Naive thymus-derived CD4-positive, alpha-beta T cell (primary cell): ENCODE measurements around the gene GADD45B. TPM values are rescaled to one million over a fixed set of nuclear protein-coding genes. Genes with fewer than 3 reads are reported as not detected.
A peak's percentile ranks its signal among the peaks of the same experiment; 100 is the strongest.
"Not testable (repeated sequence)": the region's sequence is repeated elsewhere in the genome, so short reads cannot be mapped to it uniquely, and the experiment has no call there.

ENCODE experiments used
- ATAC-seq: fragments of 150-1000 bp; cut with Tn5 transposase; 2 replicates; pipeline ENCODE4 v1.10.0; 2021; ENCODE audit warnings: mild to moderate bottlenecking, moderate library complexity
- CTCF ChIA-PET: fragments of 350-600 bp; sonication (Branson Sonifier 250); formaldehyde crosslinking; loops from one replicate; lab custom pipeline; 2021; ENCODE audit warnings: antibody characterized with exemption; lab: Charles Lee
- POLR2A ChIA-PET: fragments of 350-600 bp; sonication (Branson Sonifier 250); formaldehyde crosslinking; loops from one replicate; lab custom pipeline; 2021; ENCODE audit warnings: antibody characterized with exemption, inconsistent platforms; lab: Charles Lee
- DNase-seq, 9 donors: peaks; one replicate each; pipeline versions ENCODE4 v3.0.0 to v3.0.0-alpha.2; 2020 to 2022; ENCODE audit warnings: mixed read lengths in 1 of 9
- H3K27ac ChIP-seq: one replicate; pipeline ENCODE4 v1.7.0; 2013; ENCODE audit warnings: mild to moderate bottlenecking, low read depth, low read length, moderate library complexity
- H3K27me3 ChIP-seq, 2 donors: one replicate each; pipeline ENCODE4 v1.7.0; 2013; ENCODE audit warnings: low read length in 2 of 2, mild to moderate bottlenecking in 2 of 2, moderate library complexity in 2 of 2; ENCODE audit not compliant: control insufficient read depth in 2 of 2, insufficient read depth in 2 of 2
- H3K36me3 ChIP-seq, 3 experiments: 1 replicate in 2 of 3; 2 replicates in 1 of 3; pipeline ENCODE4 v1.7.0; 2013; ENCODE audit warnings: low read length in 3 of 3, mild to moderate bottlenecking in 3 of 3, moderate library complexity in 1 of 3; ENCODE audit not compliant: insufficient read depth in 3 of 3, control insufficient read depth in 2 of 3
- H3K4me1 ChIP-seq, 2 donors: one replicate each; pipeline ENCODE4 v1.7.0; 2013; ENCODE audit warnings: low read length in 2 of 2, mild to moderate bottlenecking in 2 of 2, moderate library complexity in 1 of 2; ENCODE audit not compliant: control insufficient read depth in 2 of 2, insufficient read depth in 2 of 2
- H3K4me3 ChIP-seq: 2 replicates; pipeline ENCODE4 v1.7.0; 2013; ENCODE audit warnings: mild to moderate bottlenecking, low read length
- H3K9me3 ChIP-seq, 3 experiments: 1 replicate in 2 of 3; 2 replicates in 1 of 3; pipeline ENCODE4 v1.7.0; 2013; ENCODE audit warnings: low read length in 3 of 3; ENCODE audit not compliant: control insufficient read depth in 2 of 3
- H3K27ac Mint-ChIP-seq, 9 donors: one replicate each; pipeline ENCODE4 v1.8.0; 2020 to 2022; ENCODE audit warnings: mixed read lengths in 9 of 9, mild to moderate bottlenecking in 8 of 9, moderate library complexity in 5 of 9, inconsistent platforms in 2 of 9
- H3K27me3 Mint-ChIP-seq, 5 donors: one replicate each; pipeline ENCODE4 v1.8.0; 2021 to 2022; ENCODE audit warnings: mixed read lengths in 5 of 5, mild to moderate bottlenecking in 1 of 5
- H3K36me3 Mint-ChIP-seq, 5 donors: one replicate each; pipeline ENCODE4 v1.8.0; 2020 to 2022; ENCODE audit warnings: mixed read lengths in 5 of 5, mild to moderate bottlenecking in 3 of 5, inconsistent platforms in 1 of 5
- H3K4me1 Mint-ChIP-seq, 7 donors: one replicate each; pipeline ENCODE4 v1.8.0; 2020 to 2022; ENCODE audit warnings: mixed read lengths in 7 of 7, mild to moderate bottlenecking in 3 of 7, inconsistent platforms in 1 of 7
- H3K4me3 Mint-ChIP-seq, 10 donors: one replicate each; pipeline ENCODE4 v1.8.0; 2020 to 2022; ENCODE audit warnings: mild to moderate bottlenecking in 10 of 10, mixed read lengths in 10 of 10, moderate library complexity in 6 of 10, inconsistent platforms in 2 of 10
- H3K9me3 Mint-ChIP-seq, 11 donors: one replicate each; pipeline ENCODE4 v1.8.0; 2020 to 2022; ENCODE audit warnings: mixed read lengths in 11 of 11, mild to moderate bottlenecking in 4 of 11, inconsistent platforms in 1 of 11, moderate library complexity in 1 of 11
- intact Hi-C, 2 donors: fragments of 100-400 bp; cut with micrococcal nuclease; formaldehyde crosslinking; loops; one replicate each; pipeline ENCODE4 v1.15.1; 2023
- polyA plus RNA-seq, 2 donors: library from polyadenylated mRNA; unstranded; fragments of 300-500 nt; fragmentation: Illumina TruSeq; gene quantifications; one replicate each; pipeline ENCODE4 v1.2.3, GENCODE V29; 2021
- total RNA-seq, 6 experiments: library from RNA in 5 of 6; stranded (reverse) in 5 of 6; gene quantifications; 1 replicate in 5 of 6; 2 replicates in 1 of 6; pipeline ENCODE4 v1.2.3 and lab custom pipeline; 2021 to 2026

Gene GADD45B
- total and polyA plus RNA-seq, 7 experiments from 2014 or later: 30.1 to 157 (median 82.8) TPM

DNA sequence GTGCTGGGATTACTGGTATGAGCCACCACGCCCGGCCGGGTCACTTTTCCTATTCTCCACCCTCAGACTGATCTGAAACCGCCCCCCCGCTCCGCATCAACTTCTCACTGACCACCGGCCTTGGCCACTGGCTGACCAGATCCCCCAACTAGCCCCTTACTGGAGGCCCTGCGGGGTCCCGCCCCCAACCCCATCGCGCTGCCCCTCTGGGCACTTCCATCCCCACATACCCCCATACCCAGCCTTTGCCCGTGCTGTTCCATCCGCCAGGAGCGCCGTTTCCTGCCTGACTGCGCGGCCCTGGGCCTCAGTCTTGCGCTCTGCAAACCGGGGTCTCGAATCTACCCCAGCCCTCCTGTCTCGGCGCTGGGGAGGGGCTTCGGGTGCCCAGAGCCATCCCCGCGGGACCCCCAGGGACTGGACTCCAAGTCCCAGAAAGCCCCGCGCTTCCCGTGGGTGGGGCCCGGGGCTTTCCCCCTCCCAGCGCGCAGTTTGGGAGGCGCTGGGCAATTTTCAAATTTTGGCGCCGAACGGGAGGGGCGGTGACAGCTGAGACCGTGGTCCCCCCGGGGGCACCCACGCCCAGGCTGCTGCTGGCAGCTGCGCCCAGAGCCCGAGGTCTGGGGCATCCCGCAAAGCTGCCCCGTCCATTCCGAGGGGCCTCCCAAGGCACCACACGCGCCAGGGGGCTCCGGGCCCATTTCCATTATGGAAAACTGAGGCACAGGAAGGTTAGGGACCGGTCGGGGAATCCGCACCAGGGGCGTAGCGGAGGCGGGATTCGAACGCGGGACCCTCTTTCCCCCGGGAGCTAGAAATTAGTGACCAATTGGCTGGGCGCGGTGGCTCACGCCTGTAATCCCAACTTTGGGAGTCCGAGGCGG lies 13.9 kb upstream of the GADD45B start:
- Histone ChIP-seq H3K27ac (no peak overlapping the region), H3K36me3 (peaks cover 0 to 3% (median 0%) of the 10 kb centered on the region in 3 experiments), H3K4me3 (peak overlapping the region; percentile 57), H3K27me3 (no peaks in the 10 kb centered on the region), H3K9me3 (no peaks in the 10 kb centered on the region), H3K4me1 (peaks cover 4 to 5% of the 10 kb centered on the region in 2 donors)
- ChIA-PET POLR2A (interaction anchor here (0.6 to 1.2 kb wide), 4 partner anchors 64 to 178 kb away, joined by 3 read pairs; no protein-coding TSS in a partner anchor), CTCF (interaction anchor here (0.6 to 0.9 kb wide), 4 partner anchors 118 to 157 kb away, joined by 3 to 4 read pairs (median 3); no protein-coding TSS in a partner anchor)
- Mint-ChIP-seq H3K9me3 (peaks cover 0 to 2% (median 0%) of the 10 kb centered on the region in 11 donors), H3K4me3 (peak overlapping the region; percentile 66 to 98 (median 76)), H3K27me3 (no peaks in the 10 kb centered on the region), H3K4me1 (peaks cover 6 to 23% (median 11%) of the 10 kb centered on the region in 7 donors), H3K36me3 (peaks cover 0 to 7% (median 0%) of the 10 kb centered on the region in 5 donors), H3K27ac (peak overlapping the region in 1 of 9 donors; percentile 93)
- ATAC-seq (peak; percentile 73), DNase-seq (peak in 8 of 9 donors; percentile 16 to 82 (median 34))
- intact Hi-C loops: no loop called here

DNA sequence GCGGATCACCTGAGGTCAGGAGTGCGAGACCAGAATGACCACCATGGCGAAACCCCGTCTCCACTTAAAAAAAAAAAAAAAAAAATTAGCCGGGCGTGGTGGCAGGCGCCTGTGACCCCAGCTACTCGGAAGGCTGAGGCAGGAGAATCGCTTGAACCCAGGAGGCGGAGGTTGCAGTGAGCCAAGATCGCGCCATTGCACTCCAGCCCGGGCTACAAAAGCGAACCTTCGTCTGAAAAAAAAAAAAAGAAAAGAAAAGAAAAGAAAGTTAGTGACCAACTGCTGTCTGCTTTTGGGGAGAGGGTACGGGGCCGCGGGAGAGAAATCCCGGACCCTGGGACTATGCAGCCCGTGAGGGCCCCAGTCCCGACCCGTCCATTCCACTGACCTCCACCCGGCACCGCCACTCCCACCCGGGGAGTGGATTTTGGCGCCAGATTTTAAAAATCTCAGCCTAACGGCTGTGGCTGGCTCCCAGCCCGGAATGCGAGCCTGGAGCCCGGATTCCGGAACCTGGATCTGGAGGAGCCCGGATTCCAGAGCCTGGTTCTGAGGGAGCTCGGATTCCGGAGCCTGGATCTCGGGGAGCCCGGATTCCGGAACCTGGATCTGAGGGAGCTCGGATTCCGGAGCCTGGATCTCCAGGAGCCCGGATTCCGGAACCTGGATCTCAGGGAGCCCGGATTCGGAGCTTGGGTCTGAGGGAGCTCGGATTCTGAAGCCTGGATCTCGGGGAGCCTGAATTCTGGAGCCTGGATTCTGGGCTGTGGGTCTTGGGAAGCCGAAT lies 13.1 kb upstream of the GADD45B start:
- Histone ChIP-seq H3K9me3 (no peaks in the 10 kb centered on the region), H3K27ac (no peak overlapping the region), H3K36me3 (peaks cover 0 to 3% (median 0%) of the 10 kb centered on the region in 3 experiments), H3K27me3 (no peaks in the 10 kb centered on the region), H3K4me1 (no peaks in the 10 kb centered on the region), H3K4me3 (no peak overlapping the region)
- no peak for ATAC-seq
- POLR2A ChIA-PET: interaction anchor here (0.6 to 0.7 kb wide), 6 partner anchors 13 to 629 kb away, joined by 3 to 4 read pairs (median 3); partner anchors contain the start of gene GADD45B
- intact Hi-C loops: no loop called here
- Mint-ChIP-seq H3K27me3 (no peaks in the 10 kb centered on the region), H3K4me3 (peak overlapping the region in 4 of 10 donors; percentile 36 to 98 (median 76)), H3K4me1 (peaks cover 0 to 18% (median 5%) of the 10 kb centered on the region in 7 donors), H3K36me3 (peaks cover 0 to 3% (median 0%) of the 10 kb centered on the region in 5 donors), H3K9me3 (peaks cover 0 to 2% (median 0%) of the 10 kb centered on the region in 11 donors), H3K27ac (peak overlapping the region in 1 of 9 donors; percentile 93)
- CTCF ChIA-PET: interaction anchor here (0.7 to 0.9 kb wide), 2 partner anchors 43 to 137 kb away, joined by 3 to 4 read pairs; no protein-coding TSS in a partner anchor
- DNase-seq: no peak

GRCh38 chr19:2463694-2464093 lies 12.2 kb upstream of the GADD45B start:
- H3K4me3 ChIP-seq, H3K9me3 ChIP-seq, ATAC-seq, H3K36me3 ChIP-seq, H3K27ac ChIP-seq, DNase-seq, H3K27me3 ChIP-seq, H3K27me3 Mint-ChIP-seq, H3K4me1 ChIP-seq, intact Hi-C loops, H3K9me3 Mint-ChIP-seq, H3K36me3 Mint-ChIP-seq: not testable (repeated sequence)
- H3K4me3 Mint-ChIP-seq: peak overlapping the region in 7 of 10 donors; percentile 25 to 68 (median 37)
- H3K27ac Mint-ChIP-seq: peak overlapping the region in 1 of 9 donors; percentile 33
- peaks cover 0 to 18% (median 5%) of the 10 kb centered on the region in 7 donors for H3K4me1 Mint-ChIP-seq
- CTCF ChIA-PET: interaction anchor here (0.7 kb wide), 1 partner anchor 44 kb away, joined by 3 read pairs; no protein-coding TSS in a partner anchor
- POLR2A ChIA-PET: interaction anchor here (0.6 to 0.7 kb wide), 2 partner anchors 136 to 630 kb away, joined by 3 to 4 read pairs; no protein-coding TSS in a partner anchor

- Mint-ChIP-seq H3K27me3 (no peaks in the 10 kb centered on the region), H3K36me3 (peaks cover 0 to 3% (median 0%) of the 10 kb centered on the region in 5 donors), H3K4me1 (peaks cover 0 to 21% (median 8%) of the 10 kb centered on the region in 7 donors), H3K9me3 (peaks cover 0 to 2% (median 0%) of the 10 kb centered on the region in 11 donors), H3K27ac (no peak overlapping the region), H3K4me3 (peak overlapping the region in 1 of 10 donors; percentile 6)
- Histone ChIP-seq H3K36me3 (peaks cover 0 to 3% (median 0%) of the 10 kb centered on the region in 3 experiments), H3K4me1 (no peaks in the 10 kb centered on the region), H3K27me3 (no peaks in the 10 kb centered on the region), H3K4me3 (no peak overlapping the region), H3K27ac (no peak overlapping the region), H3K9me3 (no peaks in the 10 kb centered on the region)
- intact Hi-C loops: no loop called here
- ChIA-PET CTCF (no interaction called here), POLR2A (no interaction called here)
- DNase-seq: no peak
- no peak for ATAC-seq
Observed at GRCh38 chr19:2464389-2464788, 11.5 kb upstream of the GADD45B start.

DNA sequence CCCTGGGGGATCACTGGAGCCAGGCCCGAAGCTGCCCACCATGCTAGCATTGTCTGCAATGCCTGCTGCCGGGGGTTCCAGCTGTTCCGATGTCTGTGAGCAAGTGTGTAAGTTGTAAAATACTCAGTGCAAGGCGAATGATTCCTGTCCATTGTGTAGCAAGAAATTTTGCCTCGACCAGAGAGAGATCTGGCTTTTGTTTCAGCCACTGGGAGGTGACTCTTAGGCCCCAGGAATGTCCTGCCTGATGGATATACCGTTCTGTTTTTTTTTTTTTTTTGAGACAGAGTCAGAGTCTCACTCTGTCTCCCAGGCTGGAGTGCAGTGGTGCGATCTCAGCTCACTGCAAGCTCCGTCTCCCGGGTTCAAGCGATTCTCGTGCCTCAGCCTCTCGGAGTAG lies 7.3 kb upstream of the GADD45B start:
- H3K36me3 ChIP-seq: no peaks in the 10 kb centered on the region
- DNase-seq (no peak), ATAC-seq (no peak)
- Mint-ChIP-seq H3K27me3 (peaks cover 0 to 2% (median 0%) of the 10 kb centered on the region in 5 donors), H3K4me3 (no peak overlapping the region), H3K27ac (no peak overlapping the region), H3K4me1 (peaks cover 0 to 10% (median 5%) of the 10 kb centered on the region in 7 donors), H3K9me3 (no peaks in the 10 kb centered on the region), H3K36me3 (no peaks in the 10 kb centered on the region)
- H3K27me3 ChIP-seq: no peaks in the 10 kb centered on the region
- H3K27ac ChIP-seq: no peak overlapping the region
- intact Hi-C loops: no loop called here
- H3K9me3 ChIP-seq: no peaks in the 10 kb centered on the region
- ChIA-PET CTCF (interaction anchor here (0.5 to 3.0 kb wide), 2 partner anchors 143 to 449 kb away, joined by 3 to 10 read pairs; no protein-coding TSS in a partner anchor), POLR2A (no interaction called here)
- H3K4me1 ChIP-seq: no peaks in the 10 kb centered on the region
- H3K4me3 ChIP-seq: no peak overlapping the region
